ENCODE measurements around the gene RBM39. TPM values are rescaled to one million over a fixed set of nuclear protein-coding genes. Genes with fewer than 3 reads are reported as not detected.

RBM39 gene
- polyA plus RNA-seq, 1 donor from 2014 or later, result 191 TPM

- Mint-ChIP-seq H3K9me3 (no peaks in the 10 kb centered on the region), H3K27me3 (no peaks in the 10 kb centered on the region), H3K27ac (peak overlapping the region in 1 of 3 donors; percentile 47), H3K36me3 (peaks cover 11% of the 10 kb centered on the region), H3K4me1 (peaks cover 27 to 36% (median 28%) of the 10 kb centered on the region in 3 donors), H3K4me3 (peak overlapping the region in 1 of 4 donors; percentile 42)
These were observed 76.1 kb downstream of the RBM39 start for GRCh38 chr20:35665949-35666288.

GRCh38 chr20:35664466-35665206 lies 77.4 kb downstream of the RBM39 start, which contains the start of the genes CPNE1 and RBM12:
TSS of gene CPNE1 (minus strand) at chr20:35664900. CDS start at chr20:35632923, 31,977 bp downstream.
TSS of gene RBM12 (minus strand) at chr20:35664900. CDS start at chr20:35655322, 9,578 bp downstream.
- Mint-ChIP-seq H3K27me3 (no peaks in the 10 kb centered on the region), H3K4me3 (peak within 1 kb of the TSS; percentile 89 to 98 (median 94)), H3K9me3 (no peaks in the 10 kb centered on the region), H3K27ac (peak within 1 kb of the TSS; percentile 90 to 98 (median 98)), H3K36me3 (peaks cover 8% of the 10 kb centered on the region), H3K4me1 (peaks cover 40 to 48% (median 41%) of the 10 kb centered on the region in 3 donors)

- peaks cover 46 to 56% (median 46%) of the 10 kb centered on the region in 3 donors for H3K4me1 Mint-ChIP-seq
- H3K9me3 Mint-ChIP-seq, result no peaks in the 10 kb centered on the region
- H3K27me3 Mint-ChIP-seq, result no peaks in the 10 kb centered on the region
- H3K27ac Mint-ChIP-seq, result peak overlapping the region; percentile 90 to 98 (median 98)
- peaks cover 6% of the 10 kb centered on the region for H3K36me3 Mint-ChIP-seq
- H3K4me3 Mint-ChIP-seq, result peak overlapping the region; percentile 89 to 98 (median 94)
These were observed 78.3 kb downstream of the RBM39 start for GRCh38 chr20:35663516-35664465.

GRCh38 chr20:35662551-35662950 lies 79.5 kb downstream of the RBM39 start:
- peaks cover 6% of the 10 kb centered on the region for H3K36me3 Mint-ChIP-seq
- peak overlapping the region; percentile 6 to 98 (median 90) for H3K27ac Mint-ChIP-seq
- no peaks in the 10 kb centered on the region for H3K9me3 Mint-ChIP-seq
- H3K4me1 Mint-ChIP-seq, result peaks cover 51 to 59% (median 52%) of the 10 kb centered on the region in 3 donors
- no peaks in the 10 kb centered on the region for H3K27me3 Mint-ChIP-seq
- H3K4me3 Mint-ChIP-seq, result peak overlapping the region; percentile 64 to 98 (median 92)

GRCh38 chr20:35661908-35662307 lies 80.2 kb downstream of the RBM39 start:
- Mint-ChIP-seq H3K4me1 (peaks cover 57 to 65% (median 58%) of the 10 kb centered on the region in 3 donors), H3K9me3 (no peaks in the 10 kb centered on the region), H3K27me3 (no peaks in the 10 kb centered on the region), H3K36me3 (peaks cover 6% of the 10 kb centered on the region), H3K27ac (peak overlapping the region; percentile 84 to 98 (median 90)), H3K4me3 (peak overlapping the region; percentile 64 to 98 (median 92))

GRCh38 chr20:35661053-35661452 lies 81.0 kb downstream of the RBM39 start:
- Mint-ChIP-seq H3K9me3 (no peaks in the 10 kb centered on the region), H3K27ac (peak overlapping the region in 2 of 3 donors; percentile 76 to 90), H3K36me3 (peaks cover 6% of the 10 kb centered on the region), H3K4me3 (peak overlapping the region in 3 of 4 donors; percentile 89 to 98 (median 95)), H3K4me1 (peaks cover 59 to 65% (median 61%) of the 10 kb centered on the region in 3 donors), H3K27me3 (no peaks in the 10 kb centered on the region)

GRCh38 chr20:35660122-35660937 lies 81.7 kb downstream of the RBM39 start:
- H3K9me3 Mint-ChIP-seq, result no peaks in the 10 kb centered on the region
- H3K27me3 Mint-ChIP-seq, result no peaks in the 10 kb centered on the region
- peaks cover 59 to 65% (median 61%) of the 10 kb centered on the region in 3 donors for H3K4me1 Mint-ChIP-seq
- peak overlapping the region in 2 of 3 donors; percentile 76 to 84 for H3K27ac Mint-ChIP-seq
- peaks cover 6% of the 10 kb centered on the region for H3K36me3 Mint-ChIP-seq
- H3K4me3 Mint-ChIP-seq, result peak overlapping the region; percentile 46 to 89 (median 75)

- peak overlapping the region in 3 of 4 donors; percentile 3 to 75 (median 44) for H3K4me3 Mint-ChIP-seq
- no peaks in the 10 kb centered on the region for H3K9me3 Mint-ChIP-seq
- no peaks in the 10 kb centered on the region for H3K27me3 Mint-ChIP-seq
- H3K4me1 Mint-ChIP-seq, result peaks cover 43 to 46% (median 46%) of the 10 kb centered on the region in 3 donors
- peak overlapping the region; percentile 10 to 78 (median 55) for H3K27ac Mint-ChIP-seq
- H3K36me3 Mint-ChIP-seq, result peaks cover 2% of the 10 kb centered on the region
These were observed 84.8 kb downstream of the RBM39 start for GRCh38 chr20:35657271-35657670.

GRCh38 chr20:35654415-35654814 lies 87.6 kb downstream of the RBM39 start:
- Mint-ChIP-seq H3K4me1 (peaks cover 31 to 35% (median 34%) of the 10 kb centered on the region in 3 donors), H3K27ac (no peak overlapping the region), H3K27me3 (no peaks in the 10 kb centered on the region), H3K9me3 (no peaks in the 10 kb centered on the region), H3K4me3 (no peak overlapping the region), H3K36me3 (peaks cover 5% of the 10 kb centered on the region)

- Mint-ChIP-seq H3K27ac (no peak overlapping the region), H3K4me3 (no peak overlapping the region), H3K4me1 (peaks cover 27 to 33% (median 30%) of the 10 kb centered on the region in 3 donors), H3K9me3 (no peaks in the 10 kb centered on the region), H3K36me3 (peaks cover 3% of the 10 kb centered on the region), H3K27me3 (no peaks in the 10 kb centered on the region)
These were observed 88.2 kb downstream of the RBM39 start for GRCh38 chr20:35653893-35654292.

Other genes with a start within 250 kb of the RBM39 start
- not detected for gene C20orf173, start 212.6 kb downstream of the RBM39 start, polyA plus RNA-seq
- gene ERGIC3, start 200.2 kb downstream of the RBM39 start, polyA plus RNA-seq, result 119 TPM
- 1.9 TPM for gene SPAG4, start 126.4 kb downstream of the RBM39 start, polyA plus RNA-seq
- gene CPNE1, start 77.4 kb downstream of the RBM39 start, polyA plus RNA-seq, result 306 TPM
- 36.9 TPM for gene RBM12, start 77.4 kb downstream of the RBM39 start, polyA plus RNA-seq
- gene NFS1, start 42.9 kb downstream of the RBM39 start, polyA plus RNA-seq, result 18.1 TPM
- 323 TPM for gene ROMO1, start 42.9 kb downstream of the RBM39 start, polyA plus RNA-seq
- 107 TPM for gene PHF20, start 29.8 kb upstream of the RBM39 start, polyA plus RNA-seq
- gene SCAND1, start 212.2 kb upstream of the RBM39 start, polyA plus RNA-seq, result 190 TPM
- gene CNBD2, start 226.3 kb upstream of the RBM39 start, polyA plus RNA-seq, result 6.3 TPM

Measured in IgD-negative memory B cell (primary cell).